CD14-positive monocyte (primary cell): ENCODE results near the gene FRMD4A. TPM values are rescaled to one million over a fixed set of nuclear protein-coding genes. Genes with fewer than 3 reads are reported as not detected.
A peak's percentile ranks its signal among the peaks of the same experiment; 100 is the strongest.

Experiments
- DNase-seq, 3 donors: peaks; one replicate each; pipeline ENCODE4 v3.0.0-alpha.2; 2011 to 2022
- H2AFZ ChIP-seq: 2 replicates; pipeline ENCODE4 v1.6.0; 2012; ENCODE audit warnings: mild to moderate bottlenecking, low read depth, low read length, inconsistent platforms; ENCODE audit not compliant: insufficient read depth, poor library complexity, severe bottlenecking
- H3K27ac ChIP-seq, 2 donors: 1 replicate in 1 of 2; 2 replicates in 1 of 2; pipeline ENCODE4 v1.5.1; 2012 to 2013; ENCODE audit warnings: low read length in 2 of 2, control low read depth in 1 of 2, inconsistent platforms in 1 of 2, low read depth in 1 of 2, mild to moderate bottlenecking in 1 of 2
- H3K27me3 ChIP-seq, 2 donors: one replicate each; pipeline versions ENCODE4 v1.6.0 to v1.6.1; 2011 to 2013; ENCODE audit warnings: low read length in 2 of 2; ENCODE audit not compliant: control insufficient read depth in 2 of 2, insufficient read depth in 2 of 2
- H3K36me3 ChIP-seq, 2 donors: replicated peaks in 1 of 2; 1 replicate in 1 of 2; 2 replicates in 1 of 2; pipeline versions ENCODE4 v1.5.1 to v1.6.1; 2012 to 2013; ENCODE audit warnings: low read length in 2 of 2, control low read depth in 1 of 2, inconsistent platforms in 1 of 2, mild to moderate bottlenecking in 1 of 2; ENCODE audit not compliant: insufficient read depth in 2 of 2, control insufficient read depth in 1 of 2
- H3K4me1 ChIP-seq, 2 donors: 1 replicate in 1 of 2; 2 replicates in 1 of 2; pipeline versions ENCODE4 v1.5.1 to v1.6.1; 2012 to 2013; ENCODE audit warnings: low read length in 2 of 2, control low read depth in 1 of 2, inconsistent platforms in 1 of 2, mild to moderate bottlenecking in 1 of 2, moderate library complexity in 1 of 2; ENCODE audit not compliant: insufficient read depth in 2 of 2, control insufficient read depth in 1 of 2
- H3K4me2 ChIP-seq: replicated peaks from 2 replicates; pipeline ENCODE3; 2012; ENCODE audit warnings: low read length, moderate library complexity, mild to moderate bottlenecking; ENCODE audit not compliant: poor library complexity, severe bottlenecking; ENCODE audit errors: extremely low read depth
- H3K4me3 ChIP-seq, 3 experiments: fragments of 200-600 bp in 1 of 3; sonication (generic) in 1 of 3; replicated peaks in 1 of 3; 1 replicate in 2 of 3; 2 replicates in 1 of 3; pipeline ENCODE4 v1.5.1; 2011 to 2013; ENCODE audit warnings: low read length in 3 of 3, mild to moderate bottlenecking in 3 of 3, control low read depth in 2 of 3, low read depth in 2 of 3, inconsistent platforms in 1 of 3, moderate library complexity in 1 of 3
- H3K79me2 ChIP-seq: 2 replicates; pipeline ENCODE4 v1.6.0; 2012; ENCODE audit warnings: mild to moderate bottlenecking, control low read depth, inconsistent platforms, low read length, moderate library complexity; ENCODE audit not compliant: insufficient read depth
- H3K9ac ChIP-seq: 2 replicates; pipeline ENCODE4 v1.6.0; 2017; ENCODE audit warnings: low read length, mild to moderate bottlenecking; ENCODE audit not compliant: insufficient read depth, poor library complexity, severe bottlenecking
- H3K9me3 ChIP-seq, 2 donors: replicated peaks in 1 of 2; 1 replicate in 1 of 2; 2 replicates in 1 of 2; pipeline versions ENCODE4 v1.5.1 to v1.6.1; 2012 to 2013; ENCODE audit warnings: low read length in 2 of 2, control low read depth in 1 of 2; ENCODE audit not compliant: control insufficient read depth in 1 of 2, insufficient read depth in 1 of 2
- H4K20me1 ChIP-seq: 2 replicates; pipeline ENCODE4 v1.6.0; 2012; ENCODE audit warnings: mild to moderate bottlenecking, low read length, control low read depth, moderate library complexity; ENCODE audit not compliant: insufficient read depth
- H3K27ac Mint-ChIP-seq, 7 donors: one replicate each; pipeline ENCODE4 v1.8.0; 2020; ENCODE audit warnings: mild to moderate bottlenecking in 7 of 7, mixed read lengths in 7 of 7, moderate library complexity in 6 of 7, inconsistent platforms in 2 of 7
- H3K27me3 Mint-ChIP-seq, 3 donors: one replicate each; pipeline ENCODE4 v1.8.0; 2021 to 2022; ENCODE audit warnings: low read depth in 3 of 3, mild to moderate bottlenecking in 3 of 3, mixed read lengths in 3 of 3, moderate library complexity in 3 of 3, inconsistent platforms in 1 of 3
- H3K36me3 Mint-ChIP-seq, 2 donors: one replicate each; pipeline ENCODE4 v1.8.0; 2020; ENCODE audit warnings: mixed read lengths in 2 of 2, inconsistent platforms in 1 of 2, mild to moderate bottlenecking in 1 of 2
- H3K4me1 Mint-ChIP-seq: one replicate; pipeline ENCODE4 v1.8.0; 2020; ENCODE audit warnings: mild to moderate bottlenecking, mixed read lengths
- H3K4me3 Mint-ChIP-seq, 2 donors: one replicate each; pipeline ENCODE4 v1.8.0; 2020; ENCODE audit warnings: mild to moderate bottlenecking in 2 of 2, mixed read lengths in 2 of 2, moderate library complexity in 1 of 2
- H3K9me3 Mint-ChIP-seq, 7 donors: one replicate each; pipeline ENCODE4 v1.8.0; 2020 to 2022; ENCODE audit warnings: mixed read lengths in 7 of 7, mild to moderate bottlenecking in 6 of 7, moderate library complexity in 6 of 7, inconsistent platforms in 2 of 7
- CTCF ChIP-seq: fragments of 200-600 bp; IDR thresholded peaks from one replicate; pipeline ENCODE4 v1.8.0; 2022; ENCODE audit warnings: antibody characterized with exemption, mild to moderate bottlenecking
- WGBS: methylation state at CpG from one replicate; pipeline ENCODE4 v1.1.5; 2013; ENCODE audit warnings: missing lambda C conversion rate; ENCODE audit not compliant: insufficient coverage; 5-methylcytosine and 5-hydroxymethylcytosine counted together
- intact Hi-C, 2 donors: fragments of 100-400 bp; cut with micrococcal nuclease; formaldehyde crosslinking; loops; one replicate each; pipeline versions ENCODE4 v1.15.0 to v1.15.1; 2023
- polyA plus RNA-seq, 3 donors: library from polyadenylated mRNA; depleted of rRNA in 1 of 3; unstranded in 2 of 3; stranded (reverse) in 1 of 3; fragments of 300-500 nt in 2 of 3; fragments of >200 nt in 1 of 3; fragmentation: Illumina TruSeq in 2 of 3; gene quantifications; 1 replicate in 2 of 3; 2 replicates in 1 of 3; pipeline ENCODE4 v1.2.3, GENCODE V29; 2012 to 2021

Gene FRMD4A
- polyA plus RNA-seq, 3 donors, result 0.12 TPM; not detected in 2

- TF ChIP-seq CTCF, result no peak
- no peak overlapping the region for H3K4me3 ChIP-seq
- no peaks in the 10 kb centered on the region for H3K79me2 ChIP-seq
- peaks cover 4 to 11% of the 10 kb centered on the region in 2 donors for H3K27me3 ChIP-seq
- peak overlapping the region in 2 of 7 donors; percentile 40 to 55 for H3K27ac Mint-ChIP-seq
- H3K36me3 Mint-ChIP-seq, result no peaks in the 10 kb centered on the region
- H3K9me3 Mint-ChIP-seq, result peaks cover 0 to 3% (median 0%) of the 10 kb centered on the region in 7 donors
- peaks cover 11 to 13% (median 11%) of the 10 kb centered on the region in 3 donors for H3K27me3 Mint-ChIP-seq
- no peaks in the 10 kb centered on the region for H3K9me3 ChIP-seq
- no peak overlapping the region for H3K9ac ChIP-seq
- peaks cover 27% of the 10 kb centered on the region for H3K4me1 Mint-ChIP-seq
- WGBS, result 100% methylated on average over 4 of the region's 5 CpGs
- intact Hi-C loops, result loop anchor here in 1 of 2 donors (5.0 kb wide), 1 partner anchor 39 kb away; no protein-coding TSS in a partner anchor
- no peaks in the 10 kb centered on the region for H3K36me3 ChIP-seq
- H3K27ac ChIP-seq, result no peak overlapping the region
- H2AFZ ChIP-seq, result no peak overlapping the region
- H4K20me1 ChIP-seq, result no peaks in the 10 kb centered on the region
- no peak for DNase-seq
- no peak overlapping the region for H3K4me3 Mint-ChIP-seq
- H3K4me2 ChIP-seq, result no peak overlapping the region
- peaks cover 18 to 23% of the 10 kb centered on the region in 2 donors for H3K4me1 ChIP-seq
These were observed 477.9 kb downstream of the FRMD4A start for GRCh38 chr10:13852872-13853271.

GRCh38 chr10:13851906-13852305 is 478.8 kb downstream of the FRMD4A start:
- no peak overlapping the region for H3K9ac ChIP-seq
- intact Hi-C loops, result loop anchor here in 1 of 2 donors (5.0 kb wide), 1 partner anchor 40 kb away; no protein-coding TSS in a partner anchor
- no peak overlapping the region for H2AFZ ChIP-seq
- peaks cover 18 to 20% of the 10 kb centered on the region in 2 donors for H3K4me1 ChIP-seq
- Mint-ChIP-seq H3K4me3 (no peak overlapping the region), H3K9me3 (peaks cover 0 to 5% (median 0%) of the 10 kb centered on the region in 7 donors), H3K27me3 (peaks cover 19 to 22% (median 21%) of the 10 kb centered on the region in 3 donors), H3K27ac (no peak overlapping the region), H3K36me3 (no peaks in the 10 kb centered on the region), H3K4me1 (peaks cover 27% of the 10 kb centered on the region)
- no peaks in the 10 kb centered on the region for H3K79me2 ChIP-seq
- no peak overlapping the region for H3K27ac ChIP-seq
- H4K20me1 ChIP-seq, result no peaks in the 10 kb centered on the region
- no peak overlapping the region for H3K4me3 ChIP-seq
- no peak for TF ChIP-seq CTCF
- no peak overlapping the region for H3K4me2 ChIP-seq
- peaks cover 11 to 20% of the 10 kb centered on the region in 2 donors for H3K27me3 ChIP-seq
- 100% methylated on average over 1 of the region's 2 CpGs for WGBS
- DNase-seq, result no peak
- no peaks in the 10 kb centered on the region for H3K9me3 ChIP-seq
- H3K36me3 ChIP-seq, result no peaks in the 10 kb centered on the region
